Omental fat pad (tissue), 4 donors: ENCODE measurements around the gene SPN. TPM values are rescaled to one million over a fixed set of nuclear protein-coding genes. Genes with fewer than 3 reads are reported as not detected.
A peak's percentile ranks its signal among the peaks of the same experiment; 100 is the strongest.

Experiments used
- ATAC-seq: fragments of 150-250 bp; one replicate; pipeline ENCODE4 v1.9.1; 2016; ENCODE audit warnings: mild to moderate bottlenecking, moderate library complexity; ENCODE audit not compliant: low FRiP score
- DNase-seq: peaks from one replicate; pipeline ENCODE4 v3.0.0-alpha.2; 2019; ENCODE audit warnings: low spot score
- total RNA-seq, 4 donors: library from RNA; depleted of rRNA; stranded (reverse); fragments of >200 nt; gene quantifications; one replicate each; pipeline ENCODE4 v1.1.0, GENCODE V29; 2016
- TF ChIP-seq, protein P1 (sequence below), 3 donors: fragments of 450-650 bp; IDR thresholded peaks; one replicate each; pipeline ENCODE4 v1.5.1; 2016 to 2017; ENCODE audit warnings: antibody characterized with exemption in 3 of 3, mild to moderate bottlenecking in 3 of 3, moderate library complexity in 2 of 3

The SPN gene
- total RNA-seq, 4 donors from 2014 or later, result 0.46 to 4.4 (median 1.1) TPM

DNA sequence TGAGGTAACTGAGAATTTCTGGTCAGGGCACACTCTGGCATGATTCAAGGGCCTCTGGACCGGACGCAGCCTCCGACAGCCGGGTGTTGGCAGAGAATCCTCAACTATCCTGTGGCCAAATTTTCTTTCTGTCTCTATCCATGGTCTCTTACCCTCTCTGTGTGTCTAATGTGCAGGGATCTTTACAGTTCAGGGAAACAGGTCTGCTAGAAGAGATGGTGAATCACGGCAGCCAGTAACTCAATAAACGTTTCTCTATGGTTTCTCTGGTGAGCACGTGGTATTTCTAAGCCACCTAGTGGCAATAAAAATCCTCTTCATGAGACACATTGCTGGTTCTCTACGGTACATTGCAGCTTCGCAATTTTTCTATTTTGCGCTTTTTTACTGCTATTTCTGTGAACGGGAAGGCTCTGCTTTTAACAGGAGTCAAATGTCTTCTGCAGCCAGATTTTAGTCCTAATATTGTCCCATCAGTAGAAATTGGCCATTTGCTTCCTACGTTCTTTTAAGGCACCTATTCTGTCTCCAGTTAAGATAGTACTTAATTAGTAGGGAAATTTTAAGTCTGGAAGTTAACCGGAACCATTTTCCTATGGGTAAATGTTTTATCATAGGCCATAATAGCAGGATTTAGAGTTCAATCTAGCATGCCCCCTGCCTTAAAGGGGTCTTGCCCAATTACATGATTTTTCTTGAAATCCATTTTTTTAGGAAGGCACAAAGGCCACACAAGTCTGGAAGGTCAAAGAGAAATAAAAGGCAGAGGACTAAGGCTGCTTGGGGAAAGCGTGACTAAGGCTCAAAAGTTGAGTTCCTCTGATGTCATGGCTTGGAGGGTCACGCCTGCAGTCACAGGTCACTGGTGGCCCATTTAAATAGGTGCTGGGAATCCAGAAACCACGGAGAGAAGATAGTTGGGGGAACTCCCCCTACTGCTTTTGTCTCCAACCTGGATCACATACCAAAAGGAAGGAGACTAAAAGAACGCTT, 47.5 kb downstream of the SPN start:
- DNase-seq (no peak), ATAC-seq (peak; percentile 94)
- TF ChIP-seq, protein P1, sequence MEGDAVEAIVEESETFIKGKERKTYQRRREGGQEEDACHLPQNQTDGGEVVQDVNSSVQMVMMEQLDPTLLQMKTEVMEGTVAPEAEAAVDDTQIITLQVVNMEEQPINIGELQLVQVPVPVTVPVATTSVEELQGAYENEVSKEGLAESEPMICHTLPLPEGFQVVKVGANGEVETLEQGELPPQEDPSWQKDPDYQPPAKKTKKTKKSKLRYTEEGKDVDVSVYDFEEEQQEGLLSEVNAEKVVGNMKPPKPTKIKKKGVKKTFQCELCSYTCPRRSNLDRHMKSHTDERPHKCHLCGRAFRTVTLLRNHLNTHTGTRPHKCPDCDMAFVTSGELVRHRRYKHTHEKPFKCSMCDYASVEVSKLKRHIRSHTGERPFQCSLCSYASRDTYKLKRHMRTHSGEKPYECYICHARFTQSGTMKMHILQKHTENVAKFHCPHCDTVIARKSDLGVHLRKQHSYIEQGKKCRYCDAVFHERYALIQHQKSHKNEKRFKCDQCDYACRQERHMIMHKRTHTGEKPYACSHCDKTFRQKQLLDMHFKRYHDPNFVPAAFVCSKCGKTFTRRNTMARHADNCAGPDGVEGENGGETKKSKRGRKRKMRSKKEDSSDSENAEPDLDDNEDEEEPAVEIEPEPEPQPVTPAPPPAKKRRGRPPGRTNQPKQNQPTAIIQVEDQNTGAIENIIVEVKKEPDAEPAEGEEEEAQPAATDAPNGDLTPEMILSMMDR (IDR thresholded peaks at IDR 0.05), result peak in 1 of 3 donors; percentile 55

DNA sequence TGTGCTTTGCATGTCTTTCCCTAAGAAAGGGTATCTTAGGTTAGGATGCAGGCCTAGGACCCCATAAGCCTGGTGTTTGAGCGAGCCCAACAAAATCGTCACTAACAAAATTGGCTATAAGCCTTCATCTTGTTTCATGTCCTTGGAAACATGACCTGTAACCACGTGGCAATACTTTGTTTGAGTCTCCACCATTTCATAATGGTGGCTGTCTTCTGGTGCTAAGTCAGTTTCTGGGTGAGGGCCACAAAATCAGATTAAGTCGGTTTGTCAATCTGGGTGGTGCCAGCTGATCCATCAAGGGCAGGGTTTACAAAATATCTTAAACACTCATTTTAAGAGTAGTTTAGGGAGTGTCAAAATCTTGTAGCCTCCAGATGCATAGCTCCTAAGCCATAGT, 49.8 kb downstream of the SPN start:
- DNase-seq (no peak), ATAC-seq (no peak)

DNA sequence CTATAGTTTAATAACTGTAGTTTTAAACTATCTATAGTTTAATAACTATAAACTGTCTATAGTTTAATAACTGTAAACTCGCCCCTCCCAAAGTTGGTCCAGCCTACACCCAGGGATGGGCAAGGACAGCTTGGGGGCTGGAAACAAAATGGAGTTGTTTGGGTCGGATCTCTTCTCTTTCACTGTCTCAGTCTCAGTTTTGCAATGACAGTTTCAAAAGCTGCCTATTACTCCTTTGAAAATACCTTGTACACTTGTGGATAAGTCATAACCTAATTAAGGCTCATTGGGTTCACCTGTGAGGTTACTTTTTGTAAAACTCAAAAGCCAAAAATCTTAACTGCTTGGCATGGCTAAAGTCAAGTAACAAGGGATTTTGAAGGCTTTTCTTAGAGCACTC, 51.3 kb downstream of the SPN start:
- TF ChIP-seq, protein P1 (IDR thresholded peaks at IDR 0.05), result no peak
- DNase-seq (no peak), ATAC-seq (no peak)

More for the DNA sequence above, 49.8 kb downstream of the SPN start:
- TF ChIP-seq, protein P1 (IDR thresholded peaks at IDR 0.05), result no peak

DNA sequence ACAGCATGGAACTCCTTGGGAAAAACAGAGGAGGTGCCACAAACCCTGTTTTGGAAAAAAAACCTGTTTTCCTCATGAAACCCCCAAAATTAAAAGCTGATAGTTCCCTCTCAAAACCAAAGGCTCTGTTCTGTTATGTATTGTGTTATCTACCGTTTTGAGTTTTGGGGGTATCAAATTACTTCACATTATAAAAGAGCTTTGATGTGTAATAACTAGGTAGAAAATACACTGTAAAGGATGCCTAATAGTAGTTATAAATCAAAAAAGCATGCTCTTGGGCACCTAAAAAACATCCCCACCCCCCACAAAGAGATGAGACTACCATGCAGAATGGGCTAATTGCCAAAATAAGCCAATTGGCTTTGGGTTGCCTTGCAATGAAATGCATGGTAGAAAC, 51.9 kb downstream of the SPN start:
- ATAC-seq (no peak), DNase-seq (no peak)
- TF ChIP-seq, protein P1 (IDR thresholded peaks at IDR 0.05), result no peak

DNA sequence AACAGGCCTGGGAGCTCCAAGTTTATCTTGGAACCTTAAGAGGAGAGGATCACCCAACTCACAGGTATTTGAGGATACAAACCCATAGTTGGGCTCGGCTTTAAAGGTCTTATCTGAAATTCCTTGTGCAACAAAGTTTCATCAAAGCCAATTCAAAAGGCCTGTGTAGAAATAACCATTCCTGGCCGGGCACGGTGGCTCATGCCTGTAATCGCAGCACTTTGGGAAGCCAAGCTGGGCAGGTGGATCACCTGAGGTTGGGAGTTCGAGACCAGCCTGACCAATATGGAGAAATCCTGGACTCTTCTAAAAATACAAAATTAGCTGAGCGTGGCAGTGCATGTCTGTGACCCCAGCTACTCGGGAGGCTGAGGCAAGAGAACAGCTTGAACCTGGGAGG, 54.1 kb downstream of the SPN start:
- DNase-seq (no peak), ATAC-seq (no peak)
- TF ChIP-seq, protein P1 (IDR thresholded peaks at IDR 0.05), result no peak

DNA sequence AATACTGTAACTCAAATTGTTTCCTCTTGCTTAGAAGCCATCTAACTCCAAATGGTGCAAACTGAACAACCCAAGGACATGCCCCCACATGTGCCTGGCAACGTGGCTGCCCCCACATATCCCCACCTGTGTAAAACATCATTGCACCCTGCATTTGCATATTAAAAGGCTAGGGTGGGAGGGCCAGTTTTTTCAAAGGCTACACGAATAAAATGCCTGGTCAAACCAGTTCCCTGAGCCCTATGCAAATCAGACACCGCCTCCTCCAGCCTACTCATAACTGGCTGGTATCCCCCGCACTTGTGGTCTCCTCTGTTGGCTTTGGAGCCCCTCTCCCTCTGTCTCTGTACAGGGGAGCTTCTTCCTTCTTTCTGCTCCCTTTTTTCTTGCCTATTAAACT, 56.0 kb downstream of the SPN start:
- TF ChIP-seq, protein P1 (IDR thresholded peaks at IDR 0.05), result no peak
- DNase-seq (no peak), ATAC-seq (no peak)

Other genes starting within 250 kb of the SPN start
- gene BOLA2, start 208.9 kb upstream of the SPN start, total RNA-seq, result 10 to 100 TPM in 3 of 4 donors, 1 to 10 TPM in 1; 6.2 to 22.2 (median 12.9) TPM
- gene SLX1B, start 208.7 kb upstream of the SPN start, total RNA-seq, result 10 to 100 TPM; 13.1 to 26.6 (median 15.8) TPM
- 10 to 100 TPM; 10.4 to 43.5 (median 27.6) TPM for gene SULT1A4, start 203.3 kb upstream of the SPN start, total RNA-seq
- 100 to 1,000 TPM in 2 of 4 donors, 10 to 100 TPM in 2; 37.7 to 155 (median 86.1) TPM for gene NPIPB12, start 156.8 kb upstream of the SPN start, total RNA-seq
- 10 to 100 TPM in 2 of 4 donors, 1 to 10 TPM in 2; 6.1 to 27.1 (median 8.5) TPM for gene QPRT, start 15.9 kb downstream of the SPN start, total RNA-seq
- gene C16orf54, start 82.7 kb downstream of the SPN start, total RNA-seq, result 10 to 100 TPM in 1 of 4 donors, 1 to 10 TPM in 3; 1.6 to 14.2 (median 4.8) TPM
- gene ZG16, start 115.0 kb downstream of the SPN start, total RNA-seq, result not detected
- 10 to 100 TPM in 3 of 4 donors, 1 to 10 TPM in 1; 9.2 to 25.2 (median 13.1) TPM for gene KIF22, start 127.5 kb downstream of the SPN start, total RNA-seq
- gene MAZ, start 143.3 kb downstream of the SPN start, total RNA-seq, result 10 to 100 TPM; 38.0 to 76.9 (median 57.7) TPM
- 1 to 10 TPM in 2 of 4 donors, under 1 TPM in 2; 0.28 to 9.8 (median 1.0) TPM for gene PRRT2, start 148.9 kb downstream of the SPN start, total RNA-seq
- 10 to 100 TPM; 15.6 to 32.9 (median 20.6) TPM for gene PAGR1, start 152.9 kb downstream of the SPN start, total RNA-seq
- gene MVP, start 157.2 kb downstream of the SPN start, total RNA-seq, result 100 to 1,000 TPM; 101 to 151 (median 129) TPM
- gene CDIPT, start 200.0 kb downstream of the SPN start, total RNA-seq, result 100 to 1,000 TPM; 101 to 156 (median 104) TPM
- 10 to 100 TPM in 1 of 4 donors, 1 to 10 TPM in 2, under 1 TPM in 1; 0.63 to 11.5 (median 4.2) TPM for gene SEZ6L2, start 236.3 kb downstream of the SPN start, total RNA-seq
- gene ASPHD1, start 237.2 kb downstream of the SPN start, total RNA-seq, result 10 to 100 TPM in 2 of 4 donors, 1 to 10 TPM in 1, not detected in 1; 4.0 to 14.0 (median 10.6) TPM